Endothelial cell of umbilical vein (primary cell): Measurements from ENCODE around the gene VTI1A. TPM values are rescaled to one million over a fixed set of nuclear protein-coding genes. Genes with fewer than 3 reads are reported as not detected.

Source experiments
- BruUV-seq: library from RNA; stranded (reverse); fragments of 400-500 nt; replicated peaks from 2 replicates; lab custom pipeline; 2021; lab: Mats Ljungman, UMichigan
- CTCF ChIA-PET: fragments of 300-600, 350-600 bp; sonication (Branson Sonifier 250); formaldehyde crosslinking; loops from one replicate; lab custom pipeline; 2021; ENCODE audit warnings: antibody characterized with exemption, inconsistent platforms; lab: Charles Lee
- POLR2A ChIA-PET: fragments of 300-600, 350-600 bp; sonication (Branson Sonifier 250); formaldehyde crosslinking; loops from one replicate; lab custom pipeline; 2021; ENCODE audit warnings: antibody characterized with exemption, inconsistent platforms; lab: Charles Lee
- DNase-seq: peaks from one replicate; pipeline ENCODE4 v3.0.0-alpha.2; 2011; ENCODE audit warnings: low read depth, low spot score
- FAIRE-seq: peaks from 2 replicates; lab custom pipeline; 2011; peaks lifted over from hg19 to GRCh38; lab: Jason Lieb, UNC
- H2AFZ ChIP-seq: 2 replicates; pipeline ENCODE4 v1.6.0; 2012; ENCODE audit warnings: low read depth, low read length, control low read depth, inconsistent platforms
- H3K27ac ChIP-seq: 2 replicates; pipeline ENCODE4 v1.5.1; 2011; ENCODE audit warnings: low read depth, mild to moderate bottlenecking, control low read depth, low read length, moderate library complexity; ENCODE audit not compliant: insufficient read depth
- H3K27me3 ChIP-seq, 2 experiments: 2 replicates each; pipeline versions ENCODE4 v1.6.0 to v1.6.1; 2011; ENCODE audit warnings: low read length in 2 of 2, mixed read lengths in 1 of 2; ENCODE audit not compliant: control insufficient read depth in 2 of 2, insufficient read depth in 2 of 2
- H3K36me3 ChIP-seq, 2 experiments: 2 replicates in 1 of 2; 3 replicates in 1 of 2; pipeline ENCODE4 v1.5.1; 2011; ENCODE audit warnings: low read length in 2 of 2, mild to moderate bottlenecking in 1 of 2, moderate library complexity in 1 of 2; ENCODE audit not compliant: control insufficient read depth in 2 of 2, insufficient read depth in 2 of 2; ENCODE audit errors: extremely low read depth in 1 of 2
- H3K4me1 ChIP-seq: 3 replicates; pipeline ENCODE4 v1.5.1; 2011; ENCODE audit warnings: mild to moderate bottlenecking, low read length; ENCODE audit not compliant: control insufficient read depth, insufficient read depth; ENCODE audit errors: extremely low read depth
- H3K4me2 ChIP-seq: 2 replicates; pipeline ENCODE4 v1.6.1; 2011; ENCODE audit warnings: low read length, control low read depth, mixed read lengths; ENCODE audit not compliant: insufficient read depth
- H3K4me3 ChIP-seq, 3 experiments: fragments of 200-600 bp in 1 of 3; sonication (generic), shearing (Covaris generic) in 1 of 3; replicated peaks in 1 of 3; 2 replicates each; pipeline ENCODE4 v1.5.1; 2011 to 2016; ENCODE audit warnings: control low read depth in 3 of 3, low read length in 3 of 3, mild to moderate bottlenecking in 2 of 3, inconsistent platforms in 1 of 3, low read depth in 1 of 3, moderate library complexity in 1 of 3; ENCODE audit not compliant: insufficient read depth in 1 of 3
- H3K79me2 ChIP-seq: 2 replicates; pipeline ENCODE4 v1.6.0; 2012; ENCODE audit warnings: low read length, inconsistent platforms; ENCODE audit not compliant: control insufficient read depth, insufficient read depth
- H3K9ac ChIP-seq: replicated peaks from 2 replicates; pipeline ENCODE3; 2011; ENCODE audit warnings: low read length, control low read depth; ENCODE audit not compliant: insufficient read depth; ENCODE audit errors: extremely low read depth
- H3K9me1 ChIP-seq: replicated peaks from 3 replicates; pipeline ENCODE4 v1.6.0; 2011; ENCODE audit warnings: mild to moderate bottlenecking, low read length; ENCODE audit not compliant: control insufficient read depth, insufficient read depth; ENCODE audit errors: extremely low read depth
- H3K9me3 ChIP-seq: replicated peaks from 2 replicates; pipeline ENCODE4 v1.5.1; 2012; ENCODE audit warnings: low read length, inconsistent platforms; ENCODE audit not compliant: control insufficient read depth, insufficient read depth
- H4K20me1 ChIP-seq: replicated peaks from 2 replicates; pipeline ENCODE3; 2011; ENCODE audit warnings: mild to moderate bottlenecking, low read length; ENCODE audit not compliant: control insufficient read depth, insufficient read depth; ENCODE audit errors: extremely low read depth
- CTCF ChIP-seq, 2 donors: IDR thresholded peaks; 1 replicate in 1 of 2; 2 replicates in 1 of 2; pipeline ENCODE4 v1.5.1; 2011; ENCODE audit warnings: low read length in 2 of 2, mild to moderate bottlenecking in 2 of 2, moderate library complexity in 2 of 2, control low read depth in 1 of 2, inconsistent platforms in 1 of 2, low read depth in 1 of 2; ENCODE audit not compliant: insufficient read depth in 1 of 2; ENCODE audit errors: extremely low read depth in 1 of 2
- EZH2 ChIP-seq: IDR thresholded peaks from 2 replicates; pipeline ENCODE4 v1.6.1; 2012; ENCODE audit warnings: borderline replicate concordance, low read depth, mild to moderate bottlenecking, moderate library complexity, low read length, inconsistent platforms; ENCODE audit not compliant: severe bottlenecking
- FOS ChIP-seq: IDR thresholded peaks from 2 replicates; pipeline ENCODE4 v1.6.1; 2011; ENCODE audit warnings: mild to moderate bottlenecking, low read length, moderate library complexity, borderline replicate concordance; ENCODE audit not compliant: insufficient read depth
- GATA2 ChIP-seq: IDR thresholded peaks from 2 replicates; pipeline ENCODE4 v1.7.0; 2011; ENCODE audit warnings: low read depth, mild to moderate bottlenecking, moderate library complexity, mixed read lengths, low read length; ENCODE audit not compliant: insufficient read length, insufficient read depth
- JUN ChIP-seq: IDR thresholded peaks from 2 replicates; pipeline ENCODE4 v1.6.1; 2011; ENCODE audit warnings: borderline replicate concordance, low read depth; ENCODE audit not compliant: insufficient read length, insufficient read depth
- POLR2A ChIP-seq: IDR thresholded peaks from 2 replicates; pipeline ENCODE4 v1.6.1; 2012; ENCODE audit warnings: low read depth, mild to moderate bottlenecking, control low read depth, low read length
- POLR2AphosphoS5 ChIP-seq: IDR thresholded peaks from 2 replicates; pipeline ENCODE4 v1.6.1; 2012; ENCODE audit warnings: low read depth, mild to moderate bottlenecking, control low read depth, low read length, moderate library complexity; ENCODE audit not compliant: insufficient read depth
- dilution Hi-C: fragments of 300-500 bp; cut with MboI; formaldehyde crosslinking; loops from one replicate; pipeline ENCODE4 v1.15.0; 2019; ENCODE audit warnings: low sequenced_read_pairs; ENCODE audit not compliant: extremely low pct_ligation_motif_present
- intact Hi-C: fragments of 100-400 bp; cut with micrococcal nuclease; formaldehyde crosslinking; loops from one replicate; pipeline ENCODE4 v1.10.0; 2022
- polyA plus RNA-seq, 4 experiments: library from polyadenylated mRNA; depleted of rRNA in 3 of 4; stranded (reverse) in 3 of 4; unstranded in 1 of 4; fragments of >200 nt; gene quantifications; 2 replicates each; pipeline versions ENCODE4 v1.2.1 to v1.2.3, GENCODE V29; 2011 to 2012; ENCODE audit warnings: missing spikeins in 1 of 4
- total RNA-seq: library from RNA; stranded (reverse); gene quantifications from 2 replicates; pipeline ENCODE4 v1.2.3, GENCODE V29; 2021
- TF ChIP-seq, protein P1 (sequence below): IDR thresholded peaks from 2 replicates; pipeline ENCODE4 v1.6.1; 2011; ENCODE audit not compliant: insufficient read depth, insufficient read length

The VTI1A gene
- total and polyA plus RNA-seq, 2 donors (not counting 3 experiments of a cell fraction or from before 2014, with no cell fraction given), result 10.8 to 35.6 TPM

DNA sequence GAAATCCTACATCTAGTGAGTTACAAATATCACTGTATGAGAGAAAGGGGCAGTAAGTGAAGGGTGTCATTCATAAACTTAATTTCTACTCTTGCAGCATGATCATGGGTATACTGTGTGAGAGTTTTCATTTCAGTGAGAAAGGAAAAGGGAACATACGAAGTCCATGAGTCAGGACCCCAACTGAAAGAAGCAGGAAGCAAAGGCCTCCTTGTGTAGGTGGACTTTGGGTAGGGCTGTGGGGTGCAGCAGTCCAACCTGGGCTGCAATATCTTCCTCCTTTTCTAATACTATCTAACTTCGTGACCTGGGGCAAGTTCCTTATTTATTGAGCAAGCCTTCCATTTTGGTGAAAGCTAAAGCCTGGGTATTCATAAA lies 254.9 kb downstream of the VTI1A start:
- Histone ChIP-seq H3K27me3 (no peaks in the 10 kb centered on the region), H3K4me2 (no peak overlapping the region), H2AFZ (no peak overlapping the region), H3K36me3 (no peaks in the 10 kb centered on the region), H3K79me2 (no peaks in the 10 kb centered on the region), H3K4me1 (no peaks in the 10 kb centered on the region), H3K9me1 (no peaks in the 10 kb centered on the region), H3K9me3 (no peaks in the 10 kb centered on the region), H3K27ac (no peak overlapping the region), H3K4me3 (no peak overlapping the region), H3K9ac (no peak overlapping the region), H4K20me1 (no peaks in the 10 kb centered on the region)
- no peak for FAIRE-seq
- BruUV-seq, result no TSS peak
- intact Hi-C loops, result no loop called here
- dilution Hi-C loops, result no loop called here
- POLR2A ChIA-PET, result no interaction called here
- no peak for DNase-seq
- TF ChIP-seq, protein P1, sequence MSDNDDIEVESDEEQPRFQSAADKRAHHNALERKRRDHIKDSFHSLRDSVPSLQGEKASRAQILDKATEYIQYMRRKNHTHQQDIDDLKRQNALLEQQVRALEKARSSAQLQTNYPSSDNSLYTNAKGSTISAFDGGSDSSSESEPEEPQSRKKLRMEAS, result no peak
- TF ChIP-seq GATA2 (no peak), POLR2AphosphoS5 (no peak), POLR2A (no peak), CTCF (IDR thresholded peaks at IDR 0.05; ENCODE audit: extremely low read depth in 1 of 2, insufficient read depth in 1 of 2, low read depth in 1 of 2, low read length in 2 of 2) (no peak), FOS (no peak), EZH2 (no peak), JUN (no peak)
- CTCF ChIA-PET, result interaction anchor here (1.6 kb wide), 1 partner anchor 14 kb away, joined by 4 read pairs; no protein-coding TSS in a partner anchor
